ENCODE measurements around the gene CRTC3.

DNA sequence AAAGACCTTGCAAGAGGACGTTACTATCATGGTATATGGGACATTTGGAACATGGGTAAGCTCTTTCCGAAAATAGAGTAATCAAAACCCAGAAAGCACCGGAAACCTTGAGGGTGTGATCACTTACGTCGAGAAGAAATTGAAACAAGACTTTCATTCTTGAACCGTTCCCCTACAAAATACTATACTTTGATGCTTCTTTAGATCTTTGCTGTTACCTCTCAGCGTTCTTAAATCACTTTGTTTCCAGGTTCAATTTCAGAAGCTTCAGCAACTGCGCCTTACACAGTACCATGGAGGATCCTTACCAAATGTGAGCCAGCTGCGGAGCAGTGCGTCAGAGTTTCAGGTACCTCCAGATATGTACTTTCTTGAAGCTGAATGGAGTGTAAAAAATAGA, 10.1 kb downstream of the CRTC3 start:
- TF ChIP-seq, protein P1, sequence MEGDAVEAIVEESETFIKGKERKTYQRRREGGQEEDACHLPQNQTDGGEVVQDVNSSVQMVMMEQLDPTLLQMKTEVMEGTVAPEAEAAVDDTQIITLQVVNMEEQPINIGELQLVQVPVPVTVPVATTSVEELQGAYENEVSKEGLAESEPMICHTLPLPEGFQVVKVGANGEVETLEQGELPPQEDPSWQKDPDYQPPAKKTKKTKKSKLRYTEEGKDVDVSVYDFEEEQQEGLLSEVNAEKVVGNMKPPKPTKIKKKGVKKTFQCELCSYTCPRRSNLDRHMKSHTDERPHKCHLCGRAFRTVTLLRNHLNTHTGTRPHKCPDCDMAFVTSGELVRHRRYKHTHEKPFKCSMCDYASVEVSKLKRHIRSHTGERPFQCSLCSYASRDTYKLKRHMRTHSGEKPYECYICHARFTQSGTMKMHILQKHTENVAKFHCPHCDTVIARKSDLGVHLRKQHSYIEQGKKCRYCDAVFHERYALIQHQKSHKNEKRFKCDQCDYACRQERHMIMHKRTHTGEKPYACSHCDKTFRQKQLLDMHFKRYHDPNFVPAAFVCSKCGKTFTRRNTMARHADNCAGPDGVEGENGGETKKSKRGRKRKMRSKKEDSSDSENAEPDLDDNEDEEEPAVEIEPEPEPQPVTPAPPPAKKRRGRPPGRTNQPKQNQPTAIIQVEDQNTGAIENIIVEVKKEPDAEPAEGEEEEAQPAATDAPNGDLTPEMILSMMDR (IDR thresholded peaks at IDR 0.05; ENCODE audit: insufficient read depth, low read depth, low read length): no peak
- TF ChIP-seq EZH2 (IDR thresholded peaks at IDR 0.05; ENCODE audit: insufficient read depth, low read length): no peak
